ENCODE data around the gene LGALS14.
A peak's percentile ranks its signal among the peaks of the same experiment; 100 is the strongest.
"Not testable (repeated sequence)": the region's sequence is repeated elsewhere in the genome, so short reads cannot be mapped to it uniquely, and the experiment has no call there.

Gene LGALS14

GRCh38 chr19:39661565-39661964 lies 42.7 kb upstream of the LGALS14 start:
- H3K9ac ChIP-seq (ENCODE audit: low read depth, low read length, poor library complexity) = no peak overlapping the region
- no peak overlapping the region for H2BK15ac ChIP-seq (ENCODE audit: low read length)
- no peak overlapping the region for H3K4me3 ChIP-seq (ENCODE audit: low read length in 2 of 2)
- DNase-seq (ENCODE audit: low spot score) = no peak
- no peak overlapping the region for H3K4ac ChIP-seq (ENCODE audit: low read length)
- no peak overlapping the region for H3K18ac ChIP-seq (ENCODE audit: low read length)
- peaks cover 1% of the 10 kb centered on the region for H3K79me1 ChIP-seq (ENCODE audit: low read depth, low read length)
- H3K14ac ChIP-seq (ENCODE audit: low read length) = no peak overlapping the region
- H2BK12ac ChIP-seq (ENCODE audit: low read length) = no peak overlapping the region
- no peak overlapping the region for H2AK5ac ChIP-seq (ENCODE audit: low read depth, low read length)
- H2BK120ac ChIP-seq (ENCODE audit: low read depth, low read length) = no peak overlapping the region
- H3K36me3 ChIP-seq (replicated peaks in 1 of 2; ENCODE audit: control insufficient read depth in 2 of 2, insufficient read depth in 2 of 2, low read length in 2 of 2) = no peaks in the 10 kb centered on the region
- H2BK5ac ChIP-seq (ENCODE audit: low read length) = no peak overlapping the region
- no peaks in the 10 kb centered on the region for H3K4me1 ChIP-seq (ENCODE audit: control insufficient read depth in 2 of 2, insufficient read depth in 1 of 2, low read depth in 1 of 2, low read length in 2 of 2)
- no peak overlapping the region for H2AFZ ChIP-seq (ENCODE audit: low read length)
- H3K9me3 ChIP-seq (replicated peaks in 1 of 2; ENCODE audit: control insufficient read depth in 2 of 2, insufficient read depth in 1 of 2, low read depth in 1 of 2, low read length in 2 of 2) = no peaks in the 10 kb centered on the region
- H4K8ac ChIP-seq (ENCODE audit: low read depth, low read length) = no peak overlapping the region
- H3K23ac ChIP-seq (ENCODE audit: low read depth, low read length, poor library complexity) = no peak overlapping the region
- H4K91ac ChIP-seq (ENCODE audit: low read depth, low read length, poor library complexity) = no peak overlapping the region
- H3K27me3 ChIP-seq (ENCODE audit: control insufficient read depth in 3 of 3, insufficient read depth in 3 of 3, low read depth in 1 of 3, low read length in 3 of 3) = peaks cover 0 to 3% (median 0%) of the 10 kb centered on the region in 3 experiments
- no peak overlapping the region for H3K4me2 ChIP-seq (ENCODE audit: insufficient read depth, low read length, poor library complexity, severe bottlenecking)
- no peak overlapping the region for H3K27ac ChIP-seq (replicated peaks; ENCODE audit: low read length)

- not testable (repeated sequence) for H2BK120ac ChIP-seq (ENCODE audit: low read depth, low read length); H2BK5ac ChIP-seq (ENCODE audit: low read length); H2BK12ac ChIP-seq (ENCODE audit: low read length); H3K36me3 ChIP-seq (replicated peaks in 1 of 2; ENCODE audit: control insufficient read depth in 2 of 2, insufficient read depth in 2 of 2, low read length in 2 of 2); H3K4ac ChIP-seq (ENCODE audit: low read length); H3K23ac ChIP-seq (ENCODE audit: low read depth, low read length, poor library complexity); H3K18ac ChIP-seq (ENCODE audit: low read length); H3K4me1 ChIP-seq (ENCODE audit: control insufficient read depth in 2 of 2, insufficient read depth in 1 of 2, low read depth in 1 of 2, low read length in 2 of 2); H3K9me3 ChIP-seq (replicated peaks in 1 of 2; ENCODE audit: control insufficient read depth in 2 of 2, insufficient read depth in 1 of 2, low read depth in 1 of 2, low read length in 2 of 2); H3K4me3 ChIP-seq (ENCODE audit: low read length in 2 of 2); H2BK15ac ChIP-seq (ENCODE audit: low read length); H3K27ac ChIP-seq (replicated peaks; ENCODE audit: low read length); H4K91ac ChIP-seq (ENCODE audit: low read depth, low read length, poor library complexity); H3K9ac ChIP-seq (ENCODE audit: low read depth, low read length, poor library complexity); H2AFZ ChIP-seq (ENCODE audit: low read length); H2AK5ac ChIP-seq (ENCODE audit: low read depth, low read length); H3K27me3 ChIP-seq (ENCODE audit: control insufficient read depth in 3 of 3, insufficient read depth in 3 of 3, low read depth in 1 of 3, low read length in 3 of 3); H3K4me2 ChIP-seq (ENCODE audit: insufficient read depth, low read length, poor library complexity, severe bottlenecking); DNase-seq (ENCODE audit: low spot score); H3K14ac ChIP-seq (ENCODE audit: low read length); H4K8ac ChIP-seq (ENCODE audit: low read depth, low read length); H3K79me1 ChIP-seq (ENCODE audit: low read depth, low read length)
- WGBS, 2 donors (ENCODE audit: extremely low coverage in 2 of 2, insufficient read length in 2 of 2, insufficient replicate concordance in 1 of 2) = no CpG with 5 or more reads among the region's 3 CpGs
These were observed 34.4 kb upstream of the LGALS14 start for GRCh38 chr19:39669860-39670259.

GRCh38 chr19:39670998-39671397 lies 33.3 kb upstream of the LGALS14 start:
- no peaks in the 10 kb centered on the region for H3K36me3 ChIP-seq (replicated peaks in 1 of 2; ENCODE audit: control insufficient read depth in 2 of 2, insufficient read depth in 2 of 2, low read length in 2 of 2)
- peaks cover 0 to 9% (median 0%) of the 10 kb centered on the region in 3 experiments for H3K27me3 ChIP-seq (ENCODE audit: control insufficient read depth in 3 of 3, insufficient read depth in 3 of 3, low read depth in 1 of 3, low read length in 3 of 3)
- DNase-seq (ENCODE audit: low spot score) = no peak
- no peaks in the 10 kb centered on the region for H3K9me3 ChIP-seq (replicated peaks in 1 of 2; ENCODE audit: control insufficient read depth in 2 of 2, insufficient read depth in 1 of 2, low read depth in 1 of 2, low read length in 2 of 2)
- no peak overlapping the region for H4K8ac ChIP-seq (ENCODE audit: low read depth, low read length)
- no peak overlapping the region for H3K27ac ChIP-seq (replicated peaks; ENCODE audit: low read length)
- no peak overlapping the region for H3K4me3 ChIP-seq (ENCODE audit: low read length in 2 of 2)
- H3K4me1 ChIP-seq (ENCODE audit: control insufficient read depth in 2 of 2, insufficient read depth in 1 of 2, low read depth in 1 of 2, low read length in 2 of 2) = no peaks in the 10 kb centered on the region
- no peak overlapping the region for H3K14ac ChIP-seq (ENCODE audit: low read length)
- no peak overlapping the region for H2AK5ac ChIP-seq (ENCODE audit: low read depth, low read length)
- H2BK12ac ChIP-seq (ENCODE audit: low read length) = no peak overlapping the region
- no peak overlapping the region for H2BK120ac ChIP-seq (ENCODE audit: low read depth, low read length)
- no peak overlapping the region for H2AFZ ChIP-seq (ENCODE audit: low read length)
- no peak overlapping the region for H2BK5ac ChIP-seq (ENCODE audit: low read length)
- H3K4ac ChIP-seq (ENCODE audit: low read length) = no peak overlapping the region
- H3K23ac ChIP-seq (ENCODE audit: low read depth, low read length, poor library complexity) = no peak overlapping the region
- no peak overlapping the region for H3K4me2 ChIP-seq (ENCODE audit: insufficient read depth, low read length, poor library complexity, severe bottlenecking)
- H2BK15ac ChIP-seq (ENCODE audit: low read length) = no peak overlapping the region
- no peak overlapping the region for H4K91ac ChIP-seq (ENCODE audit: low read depth, low read length, poor library complexity)
- no peak overlapping the region for H3K18ac ChIP-seq (ENCODE audit: low read length)
- no CpG with 5 or more reads among the region's 4 CpGs for WGBS, 2 donors (ENCODE audit: extremely low coverage in 2 of 2, insufficient read length in 2 of 2, insufficient replicate concordance in 1 of 2)
- no peak overlapping the region for H3K9ac ChIP-seq (ENCODE audit: low read depth, low read length, poor library complexity)
- no peaks in the 10 kb centered on the region for H3K79me1 ChIP-seq (ENCODE audit: low read depth, low read length)

GRCh38 chr19:39671739-39672363 lies 32.4 kb upstream of the LGALS14 start:
- H3K4me2 ChIP-seq (ENCODE audit: insufficient read depth, low read length, poor library complexity, severe bottlenecking) = no peak overlapping the region
- H3K9me3 ChIP-seq (replicated peaks in 1 of 2; ENCODE audit: control insufficient read depth in 2 of 2, insufficient read depth in 1 of 2, low read depth in 1 of 2, low read length in 2 of 2) = no peaks in the 10 kb centered on the region
- H3K23ac ChIP-seq (ENCODE audit: low read depth, low read length, poor library complexity) = no peak overlapping the region
- peaks cover 0 to 9% (median 0%) of the 10 kb centered on the region in 3 experiments for H3K27me3 ChIP-seq (ENCODE audit: control insufficient read depth in 3 of 3, insufficient read depth in 3 of 3, low read depth in 1 of 3, low read length in 3 of 3)
- DNase-seq (ENCODE audit: low spot score) = peak; percentile 46
- no peak overlapping the region for H2BK120ac ChIP-seq (ENCODE audit: low read depth, low read length)
- H2AFZ ChIP-seq (ENCODE audit: low read length) = no peak overlapping the region
- no peaks in the 10 kb centered on the region for H3K4me1 ChIP-seq (ENCODE audit: control insufficient read depth in 2 of 2, insufficient read depth in 1 of 2, low read depth in 1 of 2, low read length in 2 of 2)
- no peak overlapping the region for H2AK5ac ChIP-seq (ENCODE audit: low read depth, low read length)
- no CpG with 5 or more reads among the region's 9 CpGs for WGBS, 2 donors (ENCODE audit: extremely low coverage in 2 of 2, insufficient read length in 2 of 2, insufficient replicate concordance in 1 of 2)
- no peak overlapping the region for H3K4ac ChIP-seq (ENCODE audit: low read length)
- no peak overlapping the region for H3K14ac ChIP-seq (ENCODE audit: low read length)
- H2BK15ac ChIP-seq (ENCODE audit: low read length) = no peak overlapping the region
- H4K91ac ChIP-seq (ENCODE audit: low read depth, low read length, poor library complexity) = no peak overlapping the region
- H3K9ac ChIP-seq (ENCODE audit: low read depth, low read length, poor library complexity) = no peak overlapping the region
- H3K27ac ChIP-seq (replicated peaks; ENCODE audit: low read length) = no peak overlapping the region
- H3K18ac ChIP-seq (ENCODE audit: low read length) = no peak overlapping the region
- H3K79me1 ChIP-seq (ENCODE audit: low read depth, low read length) = no peaks in the 10 kb centered on the region
- H3K4me3 ChIP-seq (ENCODE audit: low read length in 2 of 2) = no peak overlapping the region
- no peak overlapping the region for H2BK12ac ChIP-seq (ENCODE audit: low read length)
- no peak overlapping the region for H4K8ac ChIP-seq (ENCODE audit: low read depth, low read length)
- no peaks in the 10 kb centered on the region for H3K36me3 ChIP-seq (replicated peaks in 1 of 2; ENCODE audit: control insufficient read depth in 2 of 2, insufficient read depth in 2 of 2, low read length in 2 of 2)
- H2BK5ac ChIP-seq (ENCODE audit: low read length) = no peak overlapping the region

Data from neuronal stem cell (in vitro differentiated cells).